K562 (cell line): ENCODE measurements around the gene CAV1.
A peak's percentile ranks its signal among the peaks of the same experiment; 100 is the strongest.

ENCODE experiments used
- CEBPB ChIP-seq: fragments of 450-650 bp; IDR thresholded peaks from 2 replicates; pipeline ENCODE4 v1.6.1; 2016; ENCODE audit warnings: missing genetic modification characterization, missing compliant biosample characterization
- CHD4 ChIP-seq: fragments of 200-600 bp; sonication (generic); IDR thresholded peaks from 3 replicates; pipeline ENCODE4 v1.6.1; 2012; ENCODE audit warnings: low read depth, mild to moderate bottlenecking, mixed read lengths, low read length, inconsistent platforms; ENCODE audit not compliant: insufficient read depth, insufficient replicate concordance, poor library complexity, severe bottlenecking
- ELK1 ChIP-seq: sonication (generic); formaldehyde crosslinking; IDR thresholded peaks from 2 replicates; pipeline ENCODE4 v1.8.1; 2022; ENCODE audit warnings: missing genetic modification reagents
- GTF2E2 ChIP-seq: fragments of 200-800 bp; sonication (Bioruptor generic); IDR thresholded peaks from 2 replicates; pipeline ENCODE4 v1.6.1; 2016; ENCODE audit warnings: missing genetic modification characterization, missing compliant biosample characterization
- HDAC1 ChIP-seq, 2 experiments: fragments of 450-650 bp; IDR thresholded peaks; 2 replicates each; pipeline ENCODE4 v1.6.1; 2016 to 2017; ENCODE audit warnings: inconsistent platforms in 1 of 2, mild to moderate bottlenecking in 1 of 2, moderate library complexity in 1 of 2
- NR2C2 ChIP-seq, 2 experiments: fragments of 200-800 bp in 1 of 2; sonication (Bioruptor generic) in 1 of 2; sonication (generic) in 1 of 2; formaldehyde crosslinking in 1 of 2; IDR thresholded peaks; 2 replicates each; pipeline versions ENCODE4 v1.6.1 to v1.8.0; 2016 to 2022; ENCODE audit warnings: mild to moderate bottlenecking in 1 of 2, missing compliant biosample characterization in 1 of 2, missing genetic modification characterization in 1 of 2, missing genetic modification reagents in 1 of 2
- NR3C1 ChIP-seq: sonication (generic); formaldehyde crosslinking; IDR thresholded peaks from 2 replicates; pipeline ENCODE4 v1.8.1; 2022; ENCODE audit warnings: missing genetic modification reagents
- POLR2AphosphoS5 ChIP-seq: IDR thresholded peaks from 2 replicates; pipeline ENCODE4 v1.6.1; 2011; ENCODE audit warnings: mild to moderate bottlenecking, low read depth, low read length, moderate library complexity; ENCODE audit not compliant: control insufficient read depth, insufficient read depth
- SIN3A ChIP-seq, 2 experiments: fragments of 150-350 bp in 1 of 2; IDR thresholded peaks; 2 replicates each; pipeline ENCODE4 v1.6.1; 2011 to 2016; ENCODE audit warnings: borderline replicate concordance in 2 of 2, low read depth in 2 of 2, low read length in 2 of 2, mild to moderate bottlenecking in 2 of 2, moderate library complexity in 2 of 2; ENCODE audit not compliant: control insufficient read depth in 1 of 2
- TOE1 ChIP-seq, 2 experiments: fragments of 450-650 bp in 1 of 2; sonication (generic) in 1 of 2; formaldehyde crosslinking in 1 of 2; IDR thresholded peaks; 2 replicates each; pipeline versions ENCODE4 v1.7.1 to v1.8.0; 2016 to 2022; ENCODE audit warnings: borderline replicate concordance in 2 of 2, mild to moderate bottlenecking in 2 of 2, antibody characterized with exemption in 1 of 2, inconsistent platforms in 1 of 2, low read depth in 1 of 2, missing genetic modification reagents in 1 of 2, moderate library complexity in 1 of 2
- ZNF232 ChIP-seq: sonication (generic); formaldehyde crosslinking; IDR thresholded peaks from 2 replicates; pipeline ENCODE4 v1.8.0; 2022; ENCODE audit warnings: mild to moderate bottlenecking, missing genetic modification reagents
- ZZZ3 ChIP-seq: fragments of 450-650 bp; IDR thresholded peaks from 2 replicates; pipeline ENCODE4 v1.6.1; 2016; ENCODE audit warnings: antibody characterized with exemption, mild to moderate bottlenecking, moderate library complexity
- TF ChIP-seq, protein P1 (sequence below): sonication (generic); formaldehyde crosslinking; IDR thresholded peaks from 2 replicates; pipeline ENCODE4 v1.8.0; 2023; ENCODE audit warnings: mild to moderate bottlenecking, missing genetic modification reagents

- TF ChIP-seq, protein P1, sequence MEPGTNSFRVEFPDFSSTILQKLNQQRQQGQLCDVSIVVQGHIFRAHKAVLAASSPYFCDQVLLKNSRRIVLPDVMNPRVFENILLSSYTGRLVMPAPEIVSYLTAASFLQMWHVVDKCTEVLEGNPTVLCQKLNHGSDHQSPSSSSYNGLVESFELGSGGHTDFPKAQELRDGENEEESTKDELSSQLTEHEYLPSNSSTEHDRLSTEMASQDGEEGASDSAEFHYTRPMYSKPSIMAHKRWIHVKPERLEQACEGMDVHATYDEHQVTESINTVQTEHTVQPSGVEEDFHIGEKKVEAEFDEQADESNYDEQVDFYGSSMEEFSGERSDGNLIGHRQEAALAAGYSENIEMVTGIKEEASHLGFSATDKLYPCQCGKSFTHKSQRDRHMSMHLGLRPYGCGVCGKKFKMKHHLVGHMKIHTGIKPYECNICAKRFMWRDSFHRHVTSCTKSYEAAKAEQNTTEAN (CRISPR knock-in tag), result no peak
- TF ChIP-seq ZNF232 (CRISPR knock-in tag), result no peak
- no peak for TF ChIP-seq GTF2E2 (tag)
- no peak; a peak in 1 of 4 replicates for TF ChIP-seq SIN3A (IDR thresholded peaks at IDR 0.05; ENCODE audit: borderline replicate concordance in 2 of 2, control insufficient read depth in 1 of 2, low read depth in 2 of 2, low read length in 2 of 2)
- no peak for TF ChIP-seq POLR2AphosphoS5
- TF ChIP-seq HDAC1 (IDR thresholded peaks at IDR 0.05), result peak in 1 of 2 experiments; percentile 91; a peak in 2 of 4 replicates
- no peak for TF ChIP-seq NR3C1 (CRISPR knock-in tag)
- no peak for TF ChIP-seq ELK1 (CRISPR knock-in tag)
- TF ChIP-seq NR2C2 (CRISPR knock-in tag; IDR thresholded peaks at IDR 0.05), result no peak
- peak; percentile 42 for TF ChIP-seq NR2C2 (tag; IDR thresholded peaks at IDR 0.05)
- TF ChIP-seq ZZZ3, result no peak
- no peak for TF ChIP-seq CHD4
- no peak for TF ChIP-seq TOE1 (IDR thresholded peaks at IDR 0.05; ENCODE audit: borderline replicate concordance)
- no peak for TF ChIP-seq TOE1 (CRISPR knock-in tag; IDR thresholded peaks at IDR 0.05; ENCODE audit: borderline replicate concordance, low read depth)
- no peak; the same call in 1 of the 2 replicates for TF ChIP-seq CEBPB (tag)
Measured at GRCh38 chr7:116511552-116512519, 13.0 kb upstream of the CAV1 start.
